Ishikawa (cell line): ENCODE measurements around the gene PRSS35.

ENCODE experiments used
- CEBPB ChIP-seq: IDR thresholded peaks from 2 replicates; pipeline ENCODE4 v1.6.1; 2012
- CREB1 ChIP-seq: IDR thresholded peaks from 2 replicates; pipeline ENCODE4 v1.6.1; 2012; ENCODE audit warnings: low read depth
- EGR1 ChIP-seq: IDR thresholded peaks from 2 replicates; pipeline ENCODE4 v1.6.1; 2012
- EP300 ChIP-seq: IDR thresholded peaks from 2 replicates; pipeline ENCODE4 v1.6.1; 2012; ENCODE audit warnings: borderline replicate concordance
- FOXM1 ChIP-seq: IDR thresholded peaks from 2 replicates; pipeline ENCODE4 v1.6.1; 2012; ENCODE audit warnings: low read depth, borderline replicate concordance
- NFIC ChIP-seq: IDR thresholded peaks from 2 replicates; pipeline ENCODE4 v1.6.1; 2012
- RAD21 ChIP-seq: IDR thresholded peaks from 2 replicates; pipeline ENCODE4 v1.6.1; 2012; ENCODE audit warnings: low read depth
- TAF1 ChIP-seq: IDR thresholded peaks from 2 replicates; pipeline ENCODE4 v1.6.1; 2012; ENCODE audit warnings: low read depth, mild to moderate bottlenecking
- TCF12 ChIP-seq: IDR thresholded peaks from 2 replicates; pipeline ENCODE4 v1.6.1; 2012; ENCODE audit warnings: low read depth
- TEAD4 ChIP-seq: IDR thresholded peaks from 2 replicates; pipeline ENCODE4 v1.6.1; 2012
- YY1 ChIP-seq: IDR thresholded peaks from 2 replicates; pipeline ENCODE4 v1.6.1; 2012; ENCODE audit warnings: low read depth
- ZBTB7A ChIP-seq: IDR thresholded peaks from 2 replicates; pipeline ENCODE4 v1.6.1; 2012; ENCODE audit warnings: low read depth
- TF ChIP-seq, protein P1 (sequence below): IDR thresholded peaks from 2 replicates; pipeline ENCODE4 v1.6.1; 2012
- TF ChIP-seq, protein P2 (sequence below): IDR thresholded peaks from 2 replicates; pipeline ENCODE4 v1.6.1; 2012
- TF ChIP-seq, protein P3 (sequence below): IDR thresholded peaks from 2 replicates; pipeline ENCODE4 v1.6.1; 2012; ENCODE audit warnings: low read depth, mild to moderate bottlenecking

PRSS35 gene

DNA sequence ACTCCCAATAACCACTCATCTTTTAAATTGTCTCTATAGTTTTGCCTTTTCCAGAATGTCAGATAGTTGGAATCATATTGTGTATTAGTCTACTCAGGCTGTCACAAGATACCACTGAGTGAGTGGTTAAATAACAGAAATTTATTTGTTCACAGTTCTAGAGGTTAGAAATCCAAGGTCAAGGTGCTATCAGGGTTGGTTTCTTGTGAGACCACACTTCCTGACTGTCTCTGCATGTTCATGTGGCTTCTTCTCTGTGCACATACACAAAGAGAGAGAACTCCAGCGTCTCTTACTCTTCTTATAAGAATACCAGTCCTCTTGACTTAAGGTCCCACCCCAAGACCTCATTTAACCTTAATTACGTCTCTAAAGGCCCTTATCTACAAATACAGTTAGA lies 23.9 kb upstream of the PRSS35 start:
- no peak for TF ChIP-seq ZBTB7A
- TF ChIP-seq NFIC: no peak
- no peak for TF ChIP-seq YY1
- no peak for TF ChIP-seq TAF1
- TF ChIP-seq TCF12: no peak
- TF ChIP-seq, protein P1, sequence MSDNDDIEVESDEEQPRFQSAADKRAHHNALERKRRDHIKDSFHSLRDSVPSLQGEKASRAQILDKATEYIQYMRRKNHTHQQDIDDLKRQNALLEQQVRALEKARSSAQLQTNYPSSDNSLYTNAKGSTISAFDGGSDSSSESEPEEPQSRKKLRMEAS: no peak
- TF ChIP-seq CEBPB: no peak
- no peak for TF ChIP-seq EGR1
- no peak for TF ChIP-seq FOXM1

DNA sequence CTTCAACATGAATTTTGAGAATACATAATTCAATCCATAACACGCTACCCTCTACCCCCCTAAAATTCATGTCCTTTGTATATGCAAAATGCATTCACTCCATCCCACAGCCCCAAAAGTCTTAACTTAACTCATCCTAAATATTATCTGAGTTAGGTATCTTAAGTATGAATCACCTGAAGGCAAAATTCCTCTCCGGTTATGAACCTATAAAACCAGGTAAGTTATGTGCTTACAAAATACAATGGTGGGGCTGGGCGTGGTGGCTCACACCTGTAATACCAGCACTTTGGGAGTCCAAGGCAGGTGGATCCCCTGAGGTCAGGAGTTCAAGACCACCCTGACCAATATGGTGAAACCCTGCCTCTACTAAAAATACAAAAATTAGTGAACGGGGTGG lies 23.5 kb upstream of the PRSS35 start:
- TF ChIP-seq EGR1: no peak
- no peak for TF ChIP-seq ZBTB7A

DNA sequence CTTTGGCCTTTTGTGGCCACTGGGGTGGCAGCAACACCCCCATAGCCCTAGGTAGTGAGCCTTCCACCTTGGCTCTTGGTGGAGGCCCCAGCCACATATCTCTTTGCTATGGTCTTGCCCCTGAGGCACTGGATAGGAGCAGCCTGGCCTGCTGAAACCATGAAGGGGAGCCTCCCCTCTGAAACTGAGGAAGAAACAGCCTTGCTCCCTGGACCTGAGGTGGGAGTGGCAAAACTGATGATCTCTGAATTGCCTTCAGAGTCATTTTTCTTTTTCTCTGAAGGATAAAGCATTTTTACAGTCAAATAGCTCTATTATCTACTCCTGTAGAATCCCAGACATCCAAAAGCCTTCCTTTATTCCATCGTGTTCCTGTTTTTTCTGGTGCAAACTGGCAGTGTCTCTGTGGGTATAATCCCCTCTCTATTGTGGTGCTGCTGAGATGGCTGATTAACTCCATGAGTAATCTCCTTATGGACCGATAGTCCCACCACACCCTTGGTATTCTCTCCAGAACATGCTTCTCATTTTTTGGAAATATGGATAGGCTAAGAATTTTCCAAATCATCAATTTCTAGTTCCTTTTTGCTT lies 22.0 kb upstream of the PRSS35 start:
- TF ChIP-seq YY1: no peak
- TF ChIP-seq NFIC: no peak

DNA sequence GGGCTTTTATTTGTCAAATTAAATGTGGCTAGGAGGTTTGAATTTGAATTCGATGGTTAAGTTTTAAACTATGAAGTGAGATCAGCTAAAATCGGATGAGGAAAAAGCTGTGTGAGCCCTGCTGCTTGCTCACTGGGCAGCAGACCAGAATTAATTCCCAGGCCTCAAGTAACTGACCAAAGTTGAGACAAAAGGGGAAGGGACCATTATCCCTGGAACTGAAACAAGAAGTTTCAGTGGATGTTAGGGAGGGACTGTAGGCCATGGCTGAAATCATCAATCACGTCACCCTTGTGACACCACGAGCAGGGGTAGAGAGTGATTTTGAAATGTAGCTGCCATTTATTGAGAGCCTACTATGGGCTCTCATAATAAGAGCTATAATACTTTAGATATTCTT lies 7.0 kb upstream of the PRSS35 start:
- TF ChIP-seq CREB1 (no peak), EGR1 (no peak), CEBPB (no peak), FOXM1 (no peak), TCF12 (no peak), RAD21 (no peak), TEAD4 (no peak), YY1 (no peak), EP300 (no peak), ZBTB7A (no peak)
- TF ChIP-seq, protein P1: no peak

DNA sequence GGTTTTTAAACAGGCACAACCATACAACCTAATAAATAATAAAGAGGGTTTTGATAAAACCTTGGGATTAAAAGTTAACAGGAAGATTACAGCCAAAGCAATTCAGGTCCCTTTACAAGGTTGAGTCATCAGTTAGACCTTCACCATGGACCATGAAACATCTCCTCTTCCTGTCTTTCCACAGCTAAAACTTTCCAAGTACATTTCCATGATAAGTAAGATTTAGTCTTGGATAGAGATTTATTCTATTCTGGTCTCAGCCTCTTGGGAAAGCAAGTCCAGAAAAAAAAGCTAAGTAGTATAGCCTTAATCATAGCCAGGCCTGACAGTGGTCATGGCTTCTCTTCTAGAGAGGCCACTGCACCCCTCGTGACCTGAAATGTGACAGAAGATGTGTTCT lies 2.9 kb upstream of the PRSS35 start:
- TF ChIP-seq TCF12 (no peak), RAD21 (no peak), FOXM1 (no peak), EP300 (no peak), TEAD4 (no peak), YY1 (no peak), TAF1 (no peak), NFIC (no peak), CREB1 (no peak), EGR1 (no peak), CEBPB (no peak), ZBTB7A (no peak)
- TF ChIP-seq, protein P1: no peak

DNA sequence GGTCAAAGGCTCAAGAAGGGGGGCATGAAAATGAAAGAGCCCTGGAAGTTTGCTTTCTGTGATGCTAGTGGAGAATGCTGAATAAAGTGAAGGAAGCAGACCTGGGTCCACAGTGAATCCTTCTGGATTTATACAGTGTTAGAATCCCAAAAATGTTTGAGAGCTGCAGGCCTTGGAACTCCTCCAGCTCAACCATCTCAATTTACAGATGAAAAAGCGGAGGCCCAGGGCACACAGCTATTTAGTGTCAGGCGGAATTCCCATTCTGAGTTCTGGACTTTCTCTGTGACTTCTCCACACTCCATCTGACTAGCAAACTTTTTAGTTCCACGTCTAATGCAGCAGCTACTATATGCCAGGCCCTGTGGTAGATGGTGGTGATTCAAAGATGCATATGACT lies 1.5 kb upstream of the PRSS35 start:
- TF ChIP-seq EGR1: no peak
- TF ChIP-seq EP300: no peak
- no peak for TF ChIP-seq NFIC
- no peak for TF ChIP-seq TCF12
- TF ChIP-seq TAF1: no peak
- TF ChIP-seq, protein P2, sequence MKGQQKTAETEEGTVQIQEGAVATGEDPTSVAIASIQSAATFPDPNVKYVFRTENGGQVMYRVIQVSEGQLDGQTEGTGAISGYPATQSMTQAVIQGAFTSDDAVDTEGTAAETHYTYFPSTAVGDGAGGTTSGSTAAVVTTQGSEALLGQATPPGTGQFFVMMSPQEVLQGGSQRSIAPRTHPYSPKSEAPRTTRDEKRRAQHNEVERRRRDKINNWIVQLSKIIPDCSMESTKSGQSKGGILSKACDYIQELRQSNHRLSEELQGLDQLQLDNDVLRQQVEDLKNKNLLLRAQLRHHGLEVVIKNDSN: no peak
- TF ChIP-seq TEAD4: no peak
- TF ChIP-seq FOXM1: no peak
- no peak for TF ChIP-seq ZBTB7A
- TF ChIP-seq, protein P3, sequence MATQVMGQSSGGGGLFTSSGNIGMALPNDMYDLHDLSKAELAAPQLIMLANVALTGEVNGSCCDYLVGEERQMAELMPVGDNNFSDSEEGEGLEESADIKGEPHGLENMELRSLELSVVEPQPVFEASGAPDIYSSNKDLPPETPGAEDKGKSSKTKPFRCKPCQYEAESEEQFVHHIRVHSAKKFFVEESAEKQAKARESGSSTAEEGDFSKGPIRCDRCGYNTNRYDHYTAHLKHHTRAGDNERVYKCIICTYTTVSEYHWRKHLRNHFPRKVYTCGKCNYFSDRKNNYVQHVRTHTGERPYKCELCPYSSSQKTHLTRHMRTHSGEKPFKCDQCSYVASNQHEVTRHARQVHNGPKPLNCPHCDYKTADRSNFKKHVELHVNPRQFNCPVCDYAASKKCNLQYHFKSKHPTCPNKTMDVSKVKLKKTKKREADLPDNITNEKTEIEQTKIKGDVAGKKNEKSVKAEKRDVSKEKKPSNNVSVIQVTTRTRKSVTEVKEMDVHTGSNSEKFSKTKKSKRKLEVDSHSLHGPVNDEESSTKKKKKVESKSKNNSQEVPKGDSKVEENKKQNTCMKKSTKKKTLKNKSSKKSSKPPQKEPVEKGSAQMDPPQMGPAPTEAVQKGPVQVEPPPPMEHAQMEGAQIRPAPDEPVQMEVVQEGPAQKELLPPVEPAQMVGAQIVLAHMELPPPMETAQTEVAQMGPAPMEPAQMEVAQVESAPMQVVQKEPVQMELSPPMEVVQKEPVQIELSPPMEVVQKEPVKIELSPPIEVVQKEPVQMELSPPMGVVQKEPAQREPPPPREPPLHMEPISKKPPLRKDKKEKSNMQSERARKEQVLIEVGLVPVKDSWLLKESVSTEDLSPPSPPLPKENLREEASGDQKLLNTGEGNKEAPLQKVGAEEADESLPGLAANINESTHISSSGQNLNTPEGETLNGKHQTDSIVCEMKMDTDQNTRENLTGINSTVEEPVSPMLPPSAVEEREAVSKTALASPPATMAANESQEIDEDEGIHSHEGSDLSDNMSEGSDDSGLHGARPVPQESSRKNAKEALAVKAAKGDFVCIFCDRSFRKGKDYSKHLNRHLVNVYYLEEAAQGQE: no peak
- TF ChIP-seq YY1: no peak
- TF ChIP-seq, protein P1: no peak

DNA sequence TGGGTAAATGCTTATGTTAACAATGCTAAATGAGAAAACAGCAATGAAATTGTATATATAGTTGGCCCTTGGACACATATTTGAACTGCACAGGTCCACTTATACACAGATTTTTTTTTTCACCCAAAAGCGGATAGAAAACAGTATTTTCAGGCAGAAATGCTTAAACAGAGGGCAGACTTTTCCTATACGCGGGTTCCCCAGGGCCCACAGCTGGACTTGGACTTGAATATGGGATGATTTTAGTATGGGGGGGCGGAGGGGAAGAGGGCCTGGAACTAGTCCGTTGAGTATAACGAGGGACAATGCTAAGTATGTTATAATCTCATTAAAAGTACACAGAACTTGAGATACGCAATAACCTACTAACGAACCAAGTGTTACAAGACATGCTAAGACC lies 1.1 kb upstream of the PRSS35 start:
- no peak for TF ChIP-seq EP300
- TF ChIP-seq NFIC: no peak
- no peak for TF ChIP-seq TEAD4
- no peak for TF ChIP-seq TCF12
- TF ChIP-seq, protein P1: no peak
- no peak for TF ChIP-seq YY1
- TF ChIP-seq, protein P3: no peak
- TF ChIP-seq TAF1: no peak
- no peak for TF ChIP-seq CREB1
- no peak for TF ChIP-seq EGR1
